ENCODE measurements around the gene FAM229A.
A peak's percentile ranks its signal among the peaks of the same experiment; 100 is the strongest.

The FAM229A gene

GRCh38 chr1:32353886-32354570, 8.3 kb downstream of the FAM229A start:
- no peak overlapping the region for H3K4me3 ChIP-seq (ENCODE audit: low read depth, low read length)
- no peak for TF ChIP-seq CTCF (IDR thresholded peaks at IDR 0.05; ENCODE audit: low read depth, low read length, missing control alignments)
- DNase-seq (ENCODE audit: low read depth) = no peak

GRCh38 chr1:32353431-32353830, 8.9 kb downstream of the FAM229A start:
- TF ChIP-seq CTCF (IDR thresholded peaks at IDR 0.05; ENCODE audit: low read depth, low read length, missing control alignments) = no peak
- no peak for DNase-seq (ENCODE audit: low read depth)
- no peak overlapping the region for H3K4me3 ChIP-seq (ENCODE audit: low read depth, low read length)

GRCh38 chr1:32352831-32353383, 9.4 kb downstream of the FAM229A start:
- no peak for TF ChIP-seq CTCF (IDR thresholded peaks at IDR 0.05; ENCODE audit: low read depth, low read length, missing control alignments)
- no peak overlapping the region for H3K4me3 ChIP-seq (ENCODE audit: low read depth, low read length)

GRCh38 chr1:32352239-32352745, 10.0 kb downstream of the FAM229A start:
- no peak for DNase-seq (ENCODE audit: low read depth)
- H3K4me3 ChIP-seq (ENCODE audit: low read depth, low read length) = peak overlapping the region; percentile 65
- TF ChIP-seq CTCF (IDR thresholded peaks at IDR 0.05; ENCODE audit: low read depth, low read length, missing control alignments) = no peak

More at GRCh38 chr1:32352831-32353383, 9.4 kb downstream of the FAM229A start:
- no peak for DNase-seq (ENCODE audit: low read depth)

GRCh38 chr1:32351399-32352238, 10.7 kb downstream of the FAM229A start:
- peak; percentile 75 for DNase-seq (ENCODE audit: low read depth)
- peak overlapping the region; percentile 65 for H3K4me3 ChIP-seq (ENCODE audit: low read depth, low read length)
- no peak for TF ChIP-seq CTCF (IDR thresholded peaks at IDR 0.05; ENCODE audit: low read depth, low read length, missing control alignments)

GRCh38 chr1:32350785-32351398, 11.4 kb downstream of the FAM229A start:
- peak overlapping the region; percentile 65 for H3K4me3 ChIP-seq (ENCODE audit: low read depth, low read length)
- peak; percentile 60 for TF ChIP-seq CTCF (IDR thresholded peaks at IDR 0.05; ENCODE audit: low read depth, low read length, missing control alignments)
- no peak for DNase-seq (ENCODE audit: low read depth)

All from GM12864 (cell line).